ENCODE measurements around the gene CHST5. TPM values are rescaled to one million over a fixed set of nuclear protein-coding genes. Genes with fewer than 3 reads are reported as not detected.

CHST5 gene
- total and polyA plus RNA-seq, 2 donors (not counting 1 experiment from before 2014, with no cell fraction given) = under 0.01 TPM; not detected in 1

DNA sequence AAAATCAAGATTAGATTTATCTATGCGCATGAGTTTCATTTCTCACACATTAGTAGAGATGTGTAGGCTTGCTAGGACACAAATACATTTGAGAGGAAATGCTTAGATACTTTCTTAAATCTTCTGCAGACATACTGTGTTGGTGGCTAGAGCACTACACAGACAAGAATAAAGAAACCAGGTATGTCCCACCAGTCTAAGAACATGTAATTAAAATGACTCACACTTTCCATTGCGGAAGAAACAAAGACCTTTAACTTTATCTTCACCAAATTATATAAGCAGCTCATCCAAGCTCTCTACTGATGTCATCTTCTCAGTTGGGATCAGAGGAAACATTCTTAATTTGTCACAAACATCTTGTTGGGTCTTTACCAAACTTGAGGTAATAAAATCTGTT, 42.8 kb upstream of the CHST5 start:
- H3K9ac ChIP-seq (ENCODE audit: insufficient read depth, low read length) = no peak overlapping the region
- no peak overlapping the region for H3K27ac ChIP-seq (ENCODE audit: insufficient read depth, low read length)
- DNase-seq (ENCODE audit: low read depth in 2 of 2) = peak in 1 of 2 donors; percentile 51
- H4K20me1 ChIP-seq (ENCODE audit: control insufficient read depth, extremely low read depth, insufficient read depth, low read length) = no peaks in the 10 kb centered on the region
- H3K36me3 ChIP-seq (ENCODE audit: control insufficient read depth, insufficient read depth, low read length) = peaks cover 8% of the 10 kb centered on the region
- TF ChIP-seq CTCF (conservative IDR thresholded peaks at IDR 0.05 in 1 of 2, IDR thresholded peaks at IDR 0.05 in 1 of 2; ENCODE audit: low read depth in 1 of 2, low read length in 2 of 2) (no peak), EZH2 (IDR thresholded peaks at IDR 0.05; ENCODE audit: low read length, missing control alignments) (no peak)
- H3K4me2 ChIP-seq (ENCODE audit: extremely low read depth, insufficient read depth, low read length) = no peak overlapping the region
- H2AFZ ChIP-seq (ENCODE audit: low read length) = no peak overlapping the region
- H3K4me1 ChIP-seq (ENCODE audit: control insufficient read depth, extremely low read depth, insufficient read depth, low read length) = no peaks in the 10 kb centered on the region
- H3K4me3 ChIP-seq (replicated peaks in 1 of 4; ENCODE audit: control extremely low read depth in 1 of 4, insufficient read depth in 1 of 4, low read depth in 3 of 4, low read length in 4 of 4) = no peak overlapping the region
- H3K79me2 ChIP-seq (ENCODE audit: control insufficient read depth, insufficient read depth, low read length) = no peaks in the 10 kb centered on the region
- H3K27me3 ChIP-seq (ENCODE audit: control insufficient read depth, insufficient read depth, low read length) = no peaks in the 10 kb centered on the region
- no peaks in the 10 kb centered on the region for H3K9me3 ChIP-seq (ENCODE audit: control insufficient read depth, insufficient read depth, low read depth, low read length)

DNA sequence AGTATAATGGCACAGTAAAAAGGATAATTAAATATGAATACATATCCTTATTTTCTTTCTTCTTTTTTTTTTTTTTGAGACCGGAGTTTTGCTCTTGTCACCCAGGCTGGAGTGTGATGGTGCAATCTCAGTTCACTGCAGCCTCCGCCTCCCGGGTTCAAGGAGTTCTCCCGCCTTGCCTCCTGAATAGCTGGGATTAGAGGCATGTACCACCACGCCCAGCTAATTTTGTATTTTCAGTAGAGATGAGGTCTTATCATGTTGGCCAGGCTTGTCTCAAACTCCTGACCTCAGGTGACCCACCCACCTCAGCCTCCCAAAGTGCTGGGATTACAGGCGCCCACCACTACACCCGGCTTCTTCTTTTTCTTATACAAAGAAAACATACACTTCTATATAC, 42.3 kb upstream of the CHST5 start:
- Histone ChIP-seq H3K9ac (ENCODE audit: insufficient read depth, low read length) (no peak overlapping the region), H3K36me3 (ENCODE audit: control insufficient read depth, insufficient read depth, low read length) (peaks cover 12% of the 10 kb centered on the region), H3K27me3 (ENCODE audit: control insufficient read depth, insufficient read depth, low read length) (no peaks in the 10 kb centered on the region), H2AFZ (ENCODE audit: low read length) (no peak overlapping the region), H3K4me1 (ENCODE audit: control insufficient read depth, extremely low read depth, insufficient read depth, low read length) (no peaks in the 10 kb centered on the region), H3K4me2 (ENCODE audit: extremely low read depth, insufficient read depth, low read length) (no peak overlapping the region), H3K79me2 (ENCODE audit: control insufficient read depth, insufficient read depth, low read length) (no peaks in the 10 kb centered on the region), H4K20me1 (ENCODE audit: control insufficient read depth, extremely low read depth, insufficient read depth, low read length) (no peaks in the 10 kb centered on the region), H3K27ac (ENCODE audit: insufficient read depth, low read length) (no peak overlapping the region), H3K4me3 (replicated peaks in 1 of 4; ENCODE audit: control extremely low read depth in 1 of 4, insufficient read depth in 1 of 4, low read depth in 3 of 4, low read length in 4 of 4) (no peak overlapping the region), H3K9me3 (ENCODE audit: control insufficient read depth, insufficient read depth, low read depth, low read length) (no peaks in the 10 kb centered on the region)
- DNase-seq (ENCODE audit: low read depth in 2 of 2) = no peak
- TF ChIP-seq CTCF (conservative IDR thresholded peaks at IDR 0.05 in 1 of 2, IDR thresholded peaks at IDR 0.05 in 1 of 2; ENCODE audit: low read depth in 1 of 2, low read length in 2 of 2) (no peak), EZH2 (IDR thresholded peaks at IDR 0.05; ENCODE audit: low read length, missing control alignments) (no peak)

GRCh38 chr16:75576384-75576811, 40.5 kb upstream of the CHST5 start:
- Histone ChIP-seq H3K27ac (ENCODE audit: insufficient read depth, low read length) (no peak overlapping the region), H2AFZ (ENCODE audit: low read length) (no peak overlapping the region), H3K9ac (ENCODE audit: insufficient read depth, low read length) (no peak overlapping the region), H3K4me2 (ENCODE audit: extremely low read depth, insufficient read depth, low read length) (no peak overlapping the region), H3K27me3 (ENCODE audit: control insufficient read depth, insufficient read depth, low read length) (no peaks in the 10 kb centered on the region), H3K79me2 (ENCODE audit: control insufficient read depth, insufficient read depth, low read length) (peaks cover 2% of the 10 kb centered on the region), H3K9me3 (ENCODE audit: control insufficient read depth, insufficient read depth, low read depth, low read length) (no peaks in the 10 kb centered on the region), H3K4me1 (ENCODE audit: control insufficient read depth, extremely low read depth, insufficient read depth, low read length) (no peaks in the 10 kb centered on the region), H3K4me3 (replicated peaks in 1 of 4; ENCODE audit: control extremely low read depth in 1 of 4, insufficient read depth in 1 of 4, low read depth in 3 of 4, low read length in 4 of 4) (no peak overlapping the region), H3K36me3 (ENCODE audit: control insufficient read depth, insufficient read depth, low read length) (peaks cover 15% of the 10 kb centered on the region), H4K20me1 (ENCODE audit: control insufficient read depth, extremely low read depth, insufficient read depth, low read length) (no peaks in the 10 kb centered on the region)
- no peak for DNase-seq (ENCODE audit: low read depth in 2 of 2)
- TF ChIP-seq EZH2 (IDR thresholded peaks at IDR 0.05; ENCODE audit: low read length, missing control alignments) = no peak
